ENCODE measurements around the gene OR1E1.

OR1E1 gene

DNA sequence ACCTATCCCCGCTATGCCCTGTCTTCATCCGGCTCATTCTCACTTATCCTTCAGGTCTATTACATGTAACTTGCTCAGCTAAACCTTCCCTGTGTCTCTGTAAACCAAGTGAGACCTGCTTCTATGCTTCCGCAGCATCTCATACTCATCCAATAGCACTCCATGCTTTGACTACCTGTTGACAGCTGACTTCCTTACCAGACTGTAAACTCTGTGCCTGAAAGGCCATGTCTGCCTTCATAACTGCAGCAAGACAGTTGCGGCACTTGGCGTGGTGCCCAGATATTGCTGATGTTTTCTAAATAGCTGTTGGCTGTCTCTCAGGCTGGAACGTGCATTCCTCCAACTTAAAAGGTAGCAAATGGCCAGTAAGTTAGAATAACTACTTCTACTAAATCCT lies 1.8 kb upstream of the OR1E1 start:
- no peak for TF ChIP-seq TCF12 (IDR thresholded peaks at IDR 0.05; ENCODE audit: low read depth)
- TF ChIP-seq, protein P1, sequence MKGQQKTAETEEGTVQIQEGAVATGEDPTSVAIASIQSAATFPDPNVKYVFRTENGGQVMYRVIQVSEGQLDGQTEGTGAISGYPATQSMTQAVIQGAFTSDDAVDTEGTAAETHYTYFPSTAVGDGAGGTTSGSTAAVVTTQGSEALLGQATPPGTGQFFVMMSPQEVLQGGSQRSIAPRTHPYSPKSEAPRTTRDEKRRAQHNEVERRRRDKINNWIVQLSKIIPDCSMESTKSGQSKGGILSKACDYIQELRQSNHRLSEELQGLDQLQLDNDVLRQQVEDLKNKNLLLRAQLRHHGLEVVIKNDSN (IDR thresholded peaks at IDR 0.05), result no peak
- no peak for TF ChIP-seq EGR1 (IDR thresholded peaks at IDR 0.05)
- TF ChIP-seq NFIC (IDR thresholded peaks at IDR 0.05), result no peak
- no peak for TF ChIP-seq YY1 (IDR thresholded peaks at IDR 0.05; ENCODE audit: low read depth)
- TF ChIP-seq FOXM1 (IDR thresholded peaks at IDR 0.05; ENCODE audit: borderline replicate concordance, low read depth), result no peak
- no peak for TF ChIP-seq ZBTB7A (IDR thresholded peaks at IDR 0.05; ENCODE audit: low read depth)
- no peak for TF ChIP-seq EP300 (IDR thresholded peaks at IDR 0.05; ENCODE audit: borderline replicate concordance)
- TF ChIP-seq, protein P2, sequence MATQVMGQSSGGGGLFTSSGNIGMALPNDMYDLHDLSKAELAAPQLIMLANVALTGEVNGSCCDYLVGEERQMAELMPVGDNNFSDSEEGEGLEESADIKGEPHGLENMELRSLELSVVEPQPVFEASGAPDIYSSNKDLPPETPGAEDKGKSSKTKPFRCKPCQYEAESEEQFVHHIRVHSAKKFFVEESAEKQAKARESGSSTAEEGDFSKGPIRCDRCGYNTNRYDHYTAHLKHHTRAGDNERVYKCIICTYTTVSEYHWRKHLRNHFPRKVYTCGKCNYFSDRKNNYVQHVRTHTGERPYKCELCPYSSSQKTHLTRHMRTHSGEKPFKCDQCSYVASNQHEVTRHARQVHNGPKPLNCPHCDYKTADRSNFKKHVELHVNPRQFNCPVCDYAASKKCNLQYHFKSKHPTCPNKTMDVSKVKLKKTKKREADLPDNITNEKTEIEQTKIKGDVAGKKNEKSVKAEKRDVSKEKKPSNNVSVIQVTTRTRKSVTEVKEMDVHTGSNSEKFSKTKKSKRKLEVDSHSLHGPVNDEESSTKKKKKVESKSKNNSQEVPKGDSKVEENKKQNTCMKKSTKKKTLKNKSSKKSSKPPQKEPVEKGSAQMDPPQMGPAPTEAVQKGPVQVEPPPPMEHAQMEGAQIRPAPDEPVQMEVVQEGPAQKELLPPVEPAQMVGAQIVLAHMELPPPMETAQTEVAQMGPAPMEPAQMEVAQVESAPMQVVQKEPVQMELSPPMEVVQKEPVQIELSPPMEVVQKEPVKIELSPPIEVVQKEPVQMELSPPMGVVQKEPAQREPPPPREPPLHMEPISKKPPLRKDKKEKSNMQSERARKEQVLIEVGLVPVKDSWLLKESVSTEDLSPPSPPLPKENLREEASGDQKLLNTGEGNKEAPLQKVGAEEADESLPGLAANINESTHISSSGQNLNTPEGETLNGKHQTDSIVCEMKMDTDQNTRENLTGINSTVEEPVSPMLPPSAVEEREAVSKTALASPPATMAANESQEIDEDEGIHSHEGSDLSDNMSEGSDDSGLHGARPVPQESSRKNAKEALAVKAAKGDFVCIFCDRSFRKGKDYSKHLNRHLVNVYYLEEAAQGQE (IDR thresholded peaks at IDR 0.05; ENCODE audit: low read depth), result no peak
- no peak for TF ChIP-seq CREB1 (IDR thresholded peaks at IDR 0.05; ENCODE audit: low read depth)
- no peak for TF ChIP-seq TAF1 (IDR thresholded peaks at IDR 0.05; ENCODE audit: low read depth)
- TF ChIP-seq RAD21 (IDR thresholded peaks at IDR 0.05; ENCODE audit: low read depth), result no peak
- no peak for TF ChIP-seq CEBPB (IDR thresholded peaks at IDR 0.05)
- no peak for TF ChIP-seq TEAD4 (IDR thresholded peaks at IDR 0.05)
- no peak for TF ChIP-seq MAX (IDR thresholded peaks at IDR 0.05)

DNA sequence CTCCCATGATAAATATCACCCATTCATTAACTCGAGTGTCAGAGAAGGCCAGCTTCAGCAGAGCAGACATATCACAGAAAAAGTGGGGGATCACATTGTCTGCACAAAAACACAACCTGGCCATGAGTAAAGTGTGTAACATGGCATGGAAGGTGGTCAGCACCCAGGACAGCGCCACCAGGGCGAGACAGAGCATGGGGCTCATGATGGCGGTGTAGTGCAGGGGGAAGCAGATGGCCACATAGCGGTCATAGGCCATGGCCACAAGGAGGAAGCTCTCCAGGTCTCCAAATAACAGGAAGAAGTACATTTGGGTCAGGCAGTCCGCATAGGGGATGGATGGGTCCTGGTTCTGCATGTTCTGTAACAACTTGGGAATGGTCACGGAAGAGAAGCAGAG lies 409 bp downstream of the OR1E1 start:
- peak; percentile 7; the same call in 1 of the 2 replicates for TF ChIP-seq RAD21 (IDR thresholded peaks at IDR 0.05; ENCODE audit: low read depth)
- TF ChIP-seq, protein P2 (IDR thresholded peaks at IDR 0.05; ENCODE audit: low read depth), result peak; percentile 80
- peak; percentile 63; the same call in 1 of the 2 replicates for TF ChIP-seq YY1 (IDR thresholded peaks at IDR 0.05; ENCODE audit: low read depth)

DNA sequence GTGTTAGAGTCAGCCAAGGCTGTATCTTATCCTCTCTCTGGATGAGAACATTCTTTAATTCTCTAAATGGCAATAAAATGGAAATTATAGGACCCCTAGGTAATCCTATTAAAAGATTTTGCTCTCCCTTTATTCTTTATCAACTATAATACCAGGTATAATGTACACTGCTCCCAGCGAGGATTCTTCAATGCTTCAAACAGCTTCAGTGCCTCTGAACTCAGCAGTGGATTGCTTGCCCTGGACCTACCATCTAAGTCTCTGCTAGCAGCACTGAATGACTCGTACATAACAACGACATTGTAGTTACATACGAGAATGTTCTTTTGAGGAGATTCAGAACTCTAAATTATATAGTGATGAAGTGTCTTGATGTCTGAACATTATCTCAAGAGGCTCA lies 8.4 kb downstream of the OR1E1 start:
- TF ChIP-seq CREB1 (IDR thresholded peaks at IDR 0.05; ENCODE audit: low read depth), result no peak
- TF ChIP-seq, protein P1 (IDR thresholded peaks at IDR 0.05), result no peak
- no peak for TF ChIP-seq TAF1 (IDR thresholded peaks at IDR 0.05; ENCODE audit: low read depth)
- no peak for TF ChIP-seq TEAD4 (IDR thresholded peaks at IDR 0.05)
- no peak for TF ChIP-seq TCF12 (IDR thresholded peaks at IDR 0.05; ENCODE audit: low read depth)
- no peak for TF ChIP-seq FOXM1 (IDR thresholded peaks at IDR 0.05; ENCODE audit: borderline replicate concordance, low read depth)
- no peak for TF ChIP-seq RAD21 (IDR thresholded peaks at IDR 0.05; ENCODE audit: low read depth)
- TF ChIP-seq, protein P2 (IDR thresholded peaks at IDR 0.05; ENCODE audit: low read depth), result no peak
- no peak for TF ChIP-seq YY1 (IDR thresholded peaks at IDR 0.05; ENCODE audit: low read depth)

DNA sequence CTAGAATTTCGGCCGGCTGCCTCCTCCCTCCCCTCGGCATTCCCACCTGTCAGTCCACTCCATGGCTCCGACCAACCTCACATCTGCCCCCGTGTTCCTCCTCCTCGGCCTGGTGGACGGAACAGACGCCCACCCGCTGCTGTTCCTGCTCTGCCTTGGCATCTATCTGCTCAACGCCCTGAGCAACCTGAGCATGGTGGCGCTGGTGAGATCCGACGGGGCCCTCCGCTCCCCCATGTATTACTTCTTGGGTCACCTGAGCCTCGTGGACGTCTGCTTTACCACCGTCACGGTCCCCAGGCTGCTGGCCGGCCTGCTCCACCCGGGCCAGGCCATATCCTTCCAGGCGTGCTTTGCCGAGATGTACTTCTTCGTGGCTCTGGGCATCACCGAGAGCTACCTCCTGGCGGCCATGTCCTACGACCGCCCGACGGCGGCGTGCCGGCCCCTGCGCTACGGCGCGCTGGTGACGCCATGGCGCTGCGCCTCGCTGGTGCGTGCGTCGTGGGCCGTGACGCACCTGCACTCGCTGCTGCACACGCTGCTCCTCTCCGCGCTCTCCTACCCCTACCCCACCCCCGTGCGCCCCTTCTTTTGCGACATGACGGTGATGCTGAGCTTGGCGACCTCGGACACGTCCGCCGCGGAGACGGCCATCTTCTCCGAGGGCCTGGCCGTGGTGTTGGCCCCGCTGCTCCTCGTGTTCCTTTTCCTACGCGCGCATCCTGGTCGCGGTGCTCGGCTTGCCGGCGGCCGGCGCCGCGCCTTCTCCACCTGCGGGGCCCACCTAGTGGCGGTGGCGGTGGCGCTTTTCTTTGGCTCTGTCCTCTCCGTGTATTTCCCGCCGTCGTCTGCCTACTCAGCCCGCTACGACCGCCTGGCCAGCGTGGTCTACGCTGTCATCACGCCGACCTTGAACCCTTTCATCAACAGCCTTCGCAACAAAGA lies 12.1 kb downstream of the OR1E1 start, which contains the start of gene OR3A2:
Gene OR3A2 (minus strand): TSS at position 440 of the 948 bp plus-strand sequence.
- TF ChIP-seq TAF1 (IDR thresholded peaks at IDR 0.05; ENCODE audit: low read depth) (no peak), TEAD4 (IDR thresholded peaks at IDR 0.05) (no peak), ZBTB7A (IDR thresholded peaks at IDR 0.05; ENCODE audit: low read depth) (no peak), CEBPB (IDR thresholded peaks at IDR 0.05) (no peak), EP300 (IDR thresholded peaks at IDR 0.05; ENCODE audit: borderline replicate concordance) (no peak), CREB1 (IDR thresholded peaks at IDR 0.05; ENCODE audit: low read depth) (no peak), YY1 (IDR thresholded peaks at IDR 0.05; ENCODE audit: low read depth) (no peak), FOXM1 (IDR thresholded peaks at IDR 0.05; ENCODE audit: borderline replicate concordance, low read depth) (no peak), TCF12 (IDR thresholded peaks at IDR 0.05; ENCODE audit: low read depth) (no peak), NFIC (IDR thresholded peaks at IDR 0.05) (no peak), EGR1 (IDR thresholded peaks at IDR 0.05) (no peak), RAD21 (IDR thresholded peaks at IDR 0.05; ENCODE audit: low read depth) (no peak), MAX (IDR thresholded peaks at IDR 0.05) (no peak)
- TF ChIP-seq, protein P2 (IDR thresholded peaks at IDR 0.05; ENCODE audit: low read depth), result no peak
- TF ChIP-seq, protein P1 (IDR thresholded peaks at IDR 0.05), result no peak

Data from Ishikawa (cell line).